ENCODE measurements around the gene PRKCH.

DNA sequence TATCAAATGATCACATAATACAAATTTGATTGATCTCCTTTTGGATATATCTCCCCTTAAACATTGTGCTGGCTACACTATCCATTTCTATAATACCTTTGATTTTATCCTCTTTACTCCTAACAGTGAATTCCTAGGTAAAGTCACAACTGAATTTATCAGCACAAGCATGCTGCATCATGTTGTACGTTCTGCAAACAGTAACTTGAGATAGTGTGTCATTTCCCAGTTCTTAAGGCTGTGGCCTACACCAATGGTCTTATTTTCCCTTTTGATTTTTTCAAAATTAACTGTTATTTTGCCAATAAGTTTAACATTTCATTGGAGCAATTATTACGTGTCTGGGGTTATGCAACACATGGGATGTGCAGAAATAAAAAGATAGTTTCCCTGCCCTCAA lies 24.8 kb downstream of the PRKCH start:
- no peak for TF ChIP-seq POLR2A (IDR thresholded peaks at IDR 0.05; ENCODE audit: low read length)
- no peak for TF ChIP-seq GATA1 (IDR thresholded peaks at IDR 0.05; ENCODE audit: low read depth, low read length)
